PC-9 (cell line): Measurements from ENCODE around the gene XPA.

ENCODE experiments used
- EZH2 ChIP-seq: fragments of 200-600 bp; sonication (generic); IDR thresholded peaks from 2 replicates; pipeline ENCODE4 v1.8.0; 2017; ENCODE audit warnings: antibody characterized with exemption, low read depth
- TF ChIP-seq, protein P1 (sequence below): fragments of 200-600 bp; sonication (generic); conservative IDR thresholded peaks from 2 replicates; pipeline ENCODE4 v1.6.1; 2017; ENCODE audit warnings: mixed run types, antibody characterized with exemption, mild to moderate bottlenecking, moderate library complexity

DNA sequence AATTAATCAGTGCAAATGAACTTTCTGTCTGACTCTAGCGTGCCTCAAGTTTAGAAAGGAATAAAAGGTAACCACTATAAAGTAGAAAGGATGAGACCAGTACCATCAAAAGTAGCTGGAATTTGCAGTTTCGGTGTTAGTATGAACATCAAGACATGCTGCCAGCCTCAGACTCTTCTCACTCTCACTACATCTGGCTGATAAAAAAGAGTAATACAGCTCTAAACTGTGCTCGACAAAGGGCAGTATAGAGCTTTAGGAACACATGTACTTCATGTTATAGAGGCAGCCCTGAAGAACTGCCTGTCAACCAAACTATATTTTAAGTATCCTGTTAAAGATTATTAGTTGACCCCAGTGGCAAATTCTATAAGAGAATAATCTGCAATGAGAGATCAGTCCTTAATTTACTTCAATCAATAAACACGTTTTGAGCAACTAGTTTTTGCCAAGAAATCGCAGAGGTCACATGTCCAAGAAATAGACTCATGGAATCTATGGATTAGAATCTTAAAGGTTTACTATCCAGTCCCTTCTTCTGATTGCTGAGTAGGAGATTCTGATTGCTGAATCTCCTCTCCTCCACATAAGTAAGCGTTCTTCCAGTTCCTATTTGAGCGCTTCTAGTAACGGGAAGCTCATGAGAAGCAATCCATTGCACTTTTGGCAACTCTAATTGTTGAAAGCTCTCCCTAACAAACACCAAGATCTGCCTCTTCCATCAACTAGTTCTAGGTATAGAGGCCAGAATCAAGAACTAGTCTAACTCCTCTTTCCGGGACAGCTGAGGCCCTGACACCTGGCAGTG lies 941 bp downstream of the XPA start:
- TF ChIP-seq, protein P1, sequence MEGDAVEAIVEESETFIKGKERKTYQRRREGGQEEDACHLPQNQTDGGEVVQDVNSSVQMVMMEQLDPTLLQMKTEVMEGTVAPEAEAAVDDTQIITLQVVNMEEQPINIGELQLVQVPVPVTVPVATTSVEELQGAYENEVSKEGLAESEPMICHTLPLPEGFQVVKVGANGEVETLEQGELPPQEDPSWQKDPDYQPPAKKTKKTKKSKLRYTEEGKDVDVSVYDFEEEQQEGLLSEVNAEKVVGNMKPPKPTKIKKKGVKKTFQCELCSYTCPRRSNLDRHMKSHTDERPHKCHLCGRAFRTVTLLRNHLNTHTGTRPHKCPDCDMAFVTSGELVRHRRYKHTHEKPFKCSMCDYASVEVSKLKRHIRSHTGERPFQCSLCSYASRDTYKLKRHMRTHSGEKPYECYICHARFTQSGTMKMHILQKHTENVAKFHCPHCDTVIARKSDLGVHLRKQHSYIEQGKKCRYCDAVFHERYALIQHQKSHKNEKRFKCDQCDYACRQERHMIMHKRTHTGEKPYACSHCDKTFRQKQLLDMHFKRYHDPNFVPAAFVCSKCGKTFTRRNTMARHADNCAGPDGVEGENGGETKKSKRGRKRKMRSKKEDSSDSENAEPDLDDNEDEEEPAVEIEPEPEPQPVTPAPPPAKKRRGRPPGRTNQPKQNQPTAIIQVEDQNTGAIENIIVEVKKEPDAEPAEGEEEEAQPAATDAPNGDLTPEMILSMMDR: no peak
- no peak for TF ChIP-seq EZH2
